Fibroblast of lung (primary cell): ENCODE results near the gene SLMAP. TPM values are rescaled to one million over a fixed set of nuclear protein-coding genes. Genes with fewer than 3 reads are reported as not detected.

ENCODE experiments used
- DNase-seq, 2 donors: peaks; one replicate each; pipeline versions ENCODE4 v3.0.0 to v3.0.0-alpha.2; 2010; ENCODE audit warnings: low read depth in 2 of 2
- H2AFZ ChIP-seq: 2 replicates; pipeline ENCODE4 v1.5.1; 2012; ENCODE audit warnings: low read length, control low read depth, inconsistent platforms
- H3K27ac ChIP-seq: 2 replicates; pipeline ENCODE4 v1.5.1; 2011; ENCODE audit warnings: low read length, control low read depth; ENCODE audit not compliant: insufficient read depth
- H3K27me3 ChIP-seq: 2 replicates; pipeline ENCODE4 v1.5.1; 2011; ENCODE audit warnings: mild to moderate bottlenecking, low read length; ENCODE audit not compliant: control insufficient read depth, insufficient read depth
- H3K36me3 ChIP-seq: 2 replicates; pipeline ENCODE4 v1.5.1; 2011; ENCODE audit warnings: low read length; ENCODE audit not compliant: control insufficient read depth, insufficient read depth
- H3K4me1 ChIP-seq: 2 replicates; pipeline ENCODE4 v1.5.1; 2011; ENCODE audit warnings: low read length; ENCODE audit not compliant: control insufficient read depth, insufficient read depth; ENCODE audit errors: extremely low read depth
- H3K4me2 ChIP-seq: 2 replicates; pipeline ENCODE4 v1.5.1; 2011; ENCODE audit warnings: low read length, control low read depth; ENCODE audit not compliant: insufficient read depth; ENCODE audit errors: extremely low read depth
- H3K4me3 ChIP-seq, 4 experiments: fragments of 200-600 bp in 1 of 4; sonication (generic) in 1 of 4; replicated peaks in 1 of 4; 2 replicates each; pipeline ENCODE4 v1.5.1; 2011 to 2016; ENCODE audit warnings: low read length in 4 of 4, low read depth in 3 of 4, mild to moderate bottlenecking in 3 of 4, control low read depth in 2 of 4, inconsistent platforms in 1 of 4, mixed read lengths in 1 of 4; ENCODE audit not compliant: insufficient read depth in 1 of 4; ENCODE audit errors: control extremely low read depth in 1 of 4
- H3K79me2 ChIP-seq: 2 replicates; pipeline ENCODE4 v1.5.1; 2012; ENCODE audit warnings: mild to moderate bottlenecking, low read length, inconsistent platforms; ENCODE audit not compliant: control insufficient read depth, insufficient read depth
- H3K9ac ChIP-seq: 2 replicates; pipeline ENCODE4 v1.5.1; 2011; ENCODE audit warnings: mild to moderate bottlenecking, low read length, control low read depth; ENCODE audit not compliant: insufficient read depth
- H3K9me3 ChIP-seq: 2 replicates; pipeline ENCODE4 v1.5.1; 2012; ENCODE audit warnings: low read depth, low read length; ENCODE audit not compliant: control insufficient read depth, insufficient read depth
- H4K20me1 ChIP-seq: 2 replicates; pipeline ENCODE4 v1.5.1; 2011; ENCODE audit warnings: low read length; ENCODE audit not compliant: control insufficient read depth, insufficient read depth; ENCODE audit errors: extremely low read depth
- CTCF ChIP-seq, 2 donors: IDR thresholded peaks in 1 of 2; conservative IDR thresholded peaks in 1 of 2; 1 replicate in 1 of 2; 2 replicates in 1 of 2; pipeline ENCODE4 v1.5.1; 2011 to 2012; ENCODE audit warnings: low read length in 2 of 2, control low read depth in 1 of 2, inconsistent platforms in 1 of 2, low read depth in 1 of 2, mild to moderate bottlenecking in 1 of 2
- EZH2 ChIP-seq: IDR thresholded peaks from 2 replicates; pipeline ENCODE4 v1.5.1; 2012; ENCODE audit warnings: low read length, control low read depth, mild to moderate bottlenecking; ENCODE audit errors: missing control alignments
- polyA plus RNA-seq, 2 donors: library from polyadenylated mRNA; depleted of rRNA in 1 of 2; stranded (reverse) in 1 of 2; unstranded in 1 of 2; fragments of >200 nt; gene quantifications; 2 replicates each; pipeline ENCODE4 v1.2.1, GENCODE V29; 2011 to 2012; ENCODE audit warnings: missing spikeins in 1 of 2
- total RNA-seq: library from RNA; depleted of rRNA; stranded (reverse); fragments of >200 nt; gene quantifications from 2 replicates; pipeline ENCODE4 v1.2.1, GENCODE V29; 2014

The SLMAP gene
- total and polyA plus RNA-seq, 2 donors (not counting 1 experiment from before 2014, with no cell fraction given) = 35.3 to 55.5 TPM

- Histone ChIP-seq H3K4me2 (no peak overlapping the region), H2AFZ (no peak overlapping the region), H4K20me1 (no peaks in the 10 kb centered on the region), H3K79me2 (no peaks in the 10 kb centered on the region), H3K9ac (no peak overlapping the region), H3K4me3 (no peak overlapping the region), H3K27me3 (no peaks in the 10 kb centered on the region), H3K36me3 (no peaks in the 10 kb centered on the region), H3K9me3 (no peaks in the 10 kb centered on the region), H3K4me1 (peaks cover 2% of the 10 kb centered on the region), H3K27ac (no peak overlapping the region)
- no peak for TF ChIP-seq EZH2
- no peak for TF ChIP-seq CTCF (conservative IDR thresholded peaks at IDR 0.05 in 1 of 2, IDR thresholded peaks at IDR 0.05 in 1 of 2; ENCODE audit: low read depth in 1 of 2, low read length in 2 of 2)
- DNase-seq = no peak
Measured at GRCh38 chr3:57928511-57928910, 172.4 kb downstream of the SLMAP start.

- Histone ChIP-seq H3K79me2 (no peaks in the 10 kb centered on the region), H3K9ac (no peak overlapping the region), H3K4me3 (no peak overlapping the region), H2AFZ (no peak overlapping the region), H3K4me1 (peaks cover 2% of the 10 kb centered on the region), H3K4me2 (no peak overlapping the region), H3K36me3 (no peaks in the 10 kb centered on the region), H4K20me1 (no peaks in the 10 kb centered on the region), H3K27me3 (no peaks in the 10 kb centered on the region), H3K9me3 (no peaks in the 10 kb centered on the region), H3K27ac (no peak overlapping the region)
- no peak for DNase-seq
- TF ChIP-seq CTCF (conservative IDR thresholded peaks at IDR 0.05 in 1 of 2, IDR thresholded peaks at IDR 0.05 in 1 of 2; ENCODE audit: low read depth in 1 of 2, low read length in 2 of 2) = no peak
- no peak for TF ChIP-seq EZH2
Measured at GRCh38 chr3:57929988-57930387, 173.9 kb downstream of the SLMAP start.

- H3K9ac ChIP-seq = no peak overlapping the region
- no peak for DNase-seq
- no peaks in the 10 kb centered on the region for H3K9me3 ChIP-seq
- H2AFZ ChIP-seq = no peak overlapping the region
- no peaks in the 10 kb centered on the region for H3K27me3 ChIP-seq
- H3K79me2 ChIP-seq = no peaks in the 10 kb centered on the region
- H3K4me3 ChIP-seq = no peak overlapping the region
- TF ChIP-seq EZH2 (no peak), CTCF (conservative IDR thresholded peaks at IDR 0.05 in 1 of 2, IDR thresholded peaks at IDR 0.05 in 1 of 2; ENCODE audit: low read depth in 1 of 2, low read length in 2 of 2) (no peak)
- no peak overlapping the region for H3K27ac ChIP-seq
- no peaks in the 10 kb centered on the region for H3K36me3 ChIP-seq
- H3K4me1 ChIP-seq = no peaks in the 10 kb centered on the region
- no peaks in the 10 kb centered on the region for H4K20me1 ChIP-seq
- no peak overlapping the region for H3K4me2 ChIP-seq
Measured at GRCh38 chr3:57933602-57934001, 177.5 kb downstream of the SLMAP start.
